GM19467 (cell line): Measurements from ENCODE around the gene SEMA3F.

Experiments
- ATAC-seq: cut with Tn5 transposase; IDR thresholded peaks from one replicate; pipeline ENCODE4 v1.9.1; 2021; ENCODE audit warnings: mild to moderate bottlenecking, moderate library complexity; ENCODE audit not compliant: unreplicated experiment

Gene SEMA3F

GRCh38 chr3:50154840-50155490 is at the start of gene SEMA3F:
Gene SEMA3F (plus strand): TSS chr3:50155324. CDS start chr3:50159623, 4,299 bp downstream.
- ATAC-seq: peak; percentile 67

GRCh38 chr3:50111757-50112156 is 43.4 kb upstream of the SEMA3F start:
- ATAC-seq: no peak

GRCh38 chr3:50112462-50112861 is 42.7 kb upstream of the SEMA3F start:
- no peak for ATAC-seq

GRCh38 chr3:50117120-50117519 is 38.0 kb upstream of the SEMA3F start:
- ATAC-seq: no peak

- no peak for ATAC-seq
Observed at GRCh38 chr3:50118237-50118636, 36.9 kb upstream of the SEMA3F start.

- no peak for ATAC-seq
Observed at GRCh38 chr3:50119786-50120185, 35.3 kb upstream of the SEMA3F start.

GRCh38 chr3:50120364-50121071 is 34.6 kb upstream of the SEMA3F start:
- no peak for ATAC-seq

GRCh38 chr3:50121072-50122032 is 33.8 kb upstream of the SEMA3F start:
- ATAC-seq: no peak

- no peak for ATAC-seq
Observed at GRCh38 chr3:50122071-50122470, 33.1 kb upstream of the SEMA3F start.

GRCh38 chr3:50122661-50123391 is 32.3 kb upstream of the SEMA3F start:
- ATAC-seq: no peak

- no peak for ATAC-seq
Observed at GRCh38 chr3:50123394-50124051, 31.6 kb upstream of the SEMA3F start.

- ATAC-seq: no peak
Observed at GRCh38 chr3:50124052-50124799, 30.9 kb upstream of the SEMA3F start.

- no peak for ATAC-seq
Observed at GRCh38 chr3:50124800-50125178, 30.3 kb upstream of the SEMA3F start.

GRCh38 chr3:50125541-50126286 is 29.4 kb upstream of the SEMA3F start:
- ATAC-seq: no peak

- no peak for ATAC-seq
Observed at GRCh38 chr3:50126287-50127211, 28.6 kb upstream of the SEMA3F start.

GRCh38 chr3:50127251-50127691 is 27.9 kb upstream of the SEMA3F start:
- ATAC-seq: no peak

- ATAC-seq: no peak
Observed at GRCh38 chr3:50128001-50128400, 27.1 kb upstream of the SEMA3F start.

- ATAC-seq: no peak
Observed at GRCh38 chr3:50130436-50130835, 24.7 kb upstream of the SEMA3F start.
